Activated CD8-positive, alpha-beta memory T cell treated with anti-CD3 and anti-CD28 coated beads, Interleukin-2, amount 50 U/mL, for 24 hours (primary cell): ENCODE results near the gene CRTC1.

Experiments
- DNase-seq: peaks from one replicate; pipeline ENCODE4 v3.0.0-alpha.2; 2020; ENCODE audit errors: extremely low read depth

CRTC1 gene

DNA sequence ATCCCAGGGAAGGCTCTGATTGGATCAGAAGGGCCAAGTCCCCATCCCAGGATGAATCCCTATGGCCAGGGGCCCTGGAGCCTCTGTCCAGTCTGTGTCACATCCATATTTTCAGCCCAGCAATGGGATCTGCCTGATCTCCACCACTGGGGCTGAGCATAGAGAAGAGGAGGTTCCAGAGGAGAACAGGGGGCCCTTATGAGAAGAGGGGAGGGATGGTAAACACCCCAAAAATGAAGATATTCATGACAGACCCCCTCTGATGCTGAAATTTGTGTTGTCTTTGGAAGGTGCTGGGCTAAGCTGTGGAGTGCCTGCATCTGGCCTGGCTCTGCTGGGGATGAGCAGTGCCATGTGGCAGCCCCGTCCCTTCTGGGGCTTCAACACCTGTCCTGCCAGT is 32.2 kb upstream of the CRTC1 start:
- no peak for DNase-seq

DNA sequence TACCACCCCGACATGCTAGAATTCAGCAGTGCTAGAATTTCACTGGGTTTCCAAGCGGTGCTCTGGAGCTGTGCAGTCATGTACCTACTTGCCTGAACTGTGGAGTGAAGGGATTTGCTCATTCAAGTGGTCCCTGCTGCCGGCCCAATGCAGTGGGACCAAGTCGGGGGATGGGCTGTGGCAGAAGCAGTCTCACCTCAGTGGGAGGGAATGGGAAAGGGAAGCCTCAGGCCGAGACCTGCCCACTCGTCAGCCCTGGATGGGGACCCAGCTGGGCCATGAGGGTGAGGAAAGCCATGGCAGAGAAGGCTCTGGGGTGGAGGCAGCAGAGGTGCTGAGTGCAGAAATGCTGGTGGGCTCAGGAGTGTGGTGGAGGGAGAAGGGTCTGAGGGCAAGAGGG is 31.7 kb upstream of the CRTC1 start:
- no peak for DNase-seq

DNA sequence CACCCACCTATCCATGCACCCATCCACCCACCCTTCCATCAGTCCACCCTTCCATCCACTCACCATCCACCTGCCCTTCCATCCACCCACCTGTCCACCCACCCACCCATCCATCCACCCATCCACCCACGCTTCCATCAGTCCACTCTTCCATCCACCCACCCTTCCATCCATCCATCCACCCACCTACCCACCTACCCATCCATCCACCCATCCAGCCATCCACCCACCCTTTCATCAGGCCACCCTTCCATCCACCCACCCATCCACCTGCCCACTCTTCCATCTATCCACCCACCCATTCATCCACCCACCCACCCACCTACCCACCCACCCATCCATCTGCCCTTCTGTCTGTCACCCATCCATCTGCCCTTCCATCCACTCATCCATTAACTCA is 29.6 kb upstream of the CRTC1 start:
- DNase-seq, result no peak

DNA sequence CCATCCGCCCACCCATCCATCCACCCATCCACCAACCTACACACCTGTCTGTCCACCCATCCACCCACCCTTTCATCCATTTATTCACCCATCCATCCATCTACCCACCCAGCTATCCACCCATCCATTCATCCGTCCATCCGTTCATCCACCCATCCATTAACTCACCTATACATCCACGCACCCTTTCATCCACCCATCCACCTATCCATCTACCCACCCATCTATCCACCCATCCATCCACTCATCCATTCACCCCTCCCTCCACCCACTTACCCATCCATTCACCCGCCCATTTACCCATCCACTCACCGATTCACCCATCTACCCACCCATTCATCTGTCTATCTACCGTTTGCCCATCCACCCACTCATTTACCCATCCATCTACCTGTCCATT is 29.0 kb upstream of the CRTC1 start:
- no peak for DNase-seq

DNA sequence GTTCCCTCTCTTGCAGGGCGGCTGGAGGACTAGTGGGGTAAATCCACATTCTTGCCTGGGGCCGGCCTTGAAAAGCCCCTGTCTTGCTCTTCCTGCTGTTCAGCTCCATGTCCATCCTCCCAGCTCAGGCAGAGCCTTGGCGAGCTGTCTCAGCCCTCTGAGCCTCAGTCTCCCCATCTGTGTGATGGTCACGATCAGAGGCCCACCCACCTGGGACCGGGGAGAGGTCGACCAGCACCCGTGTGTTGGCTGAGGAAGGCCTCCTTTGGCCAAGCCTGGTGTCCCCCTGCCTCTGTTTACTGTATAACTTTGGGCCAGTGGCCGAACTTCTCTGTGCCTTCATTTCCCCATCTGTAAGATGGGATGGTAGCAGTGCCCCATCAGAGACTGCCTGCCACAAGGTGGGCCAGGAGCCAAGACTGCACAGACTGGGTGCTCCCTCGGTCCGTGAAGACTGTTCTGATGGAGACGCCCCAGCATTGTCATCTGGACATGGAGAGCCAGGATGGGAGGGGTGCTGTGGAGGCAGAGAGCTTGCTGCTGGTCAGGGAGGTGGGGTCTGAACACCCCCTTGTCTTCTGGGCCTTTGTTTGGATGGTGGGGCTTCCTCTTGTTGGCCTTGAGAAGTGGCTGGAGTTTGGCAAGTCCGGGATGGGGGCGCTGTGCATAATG is 28.2 kb upstream of the CRTC1 start:
- no peak for DNase-seq

DNA sequence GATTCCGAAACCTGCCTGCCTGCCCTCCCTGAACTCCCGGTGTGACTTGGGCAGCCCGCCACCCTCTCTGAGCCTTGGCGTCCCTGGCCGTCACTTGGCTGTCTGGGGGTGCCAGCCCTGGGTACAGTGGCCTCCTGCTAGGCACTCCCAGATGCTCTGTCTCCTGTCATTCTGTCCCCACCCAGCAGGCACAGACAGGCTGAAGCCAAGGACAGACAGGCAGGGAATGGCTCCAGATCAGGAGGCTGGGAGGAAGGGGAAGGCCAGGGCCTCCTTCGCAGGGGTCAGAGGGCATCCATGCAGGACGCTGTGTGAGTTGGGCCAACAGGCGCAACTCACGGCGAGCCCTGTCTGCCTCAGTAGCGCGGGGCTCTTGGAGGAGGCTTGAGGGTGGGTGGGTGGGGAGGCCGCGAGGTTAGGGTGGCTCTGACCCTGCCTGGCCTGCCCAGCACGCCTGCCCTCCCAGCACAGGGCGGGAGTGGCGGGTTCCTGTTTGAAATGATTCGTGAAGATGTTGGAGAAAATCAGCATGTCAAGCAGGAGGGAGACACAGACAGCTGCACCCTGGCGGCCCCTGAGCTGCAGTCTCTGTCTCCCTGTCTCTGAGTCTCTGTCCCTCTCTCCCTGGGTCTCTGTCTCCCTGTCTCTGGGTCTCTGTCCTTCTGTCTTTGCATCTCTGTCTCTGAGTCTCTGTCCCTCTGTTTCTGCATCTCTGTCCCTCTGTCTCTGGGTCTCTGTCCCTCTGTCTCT is 27.0 kb upstream of the CRTC1 start:
- no peak for DNase-seq

DNA sequence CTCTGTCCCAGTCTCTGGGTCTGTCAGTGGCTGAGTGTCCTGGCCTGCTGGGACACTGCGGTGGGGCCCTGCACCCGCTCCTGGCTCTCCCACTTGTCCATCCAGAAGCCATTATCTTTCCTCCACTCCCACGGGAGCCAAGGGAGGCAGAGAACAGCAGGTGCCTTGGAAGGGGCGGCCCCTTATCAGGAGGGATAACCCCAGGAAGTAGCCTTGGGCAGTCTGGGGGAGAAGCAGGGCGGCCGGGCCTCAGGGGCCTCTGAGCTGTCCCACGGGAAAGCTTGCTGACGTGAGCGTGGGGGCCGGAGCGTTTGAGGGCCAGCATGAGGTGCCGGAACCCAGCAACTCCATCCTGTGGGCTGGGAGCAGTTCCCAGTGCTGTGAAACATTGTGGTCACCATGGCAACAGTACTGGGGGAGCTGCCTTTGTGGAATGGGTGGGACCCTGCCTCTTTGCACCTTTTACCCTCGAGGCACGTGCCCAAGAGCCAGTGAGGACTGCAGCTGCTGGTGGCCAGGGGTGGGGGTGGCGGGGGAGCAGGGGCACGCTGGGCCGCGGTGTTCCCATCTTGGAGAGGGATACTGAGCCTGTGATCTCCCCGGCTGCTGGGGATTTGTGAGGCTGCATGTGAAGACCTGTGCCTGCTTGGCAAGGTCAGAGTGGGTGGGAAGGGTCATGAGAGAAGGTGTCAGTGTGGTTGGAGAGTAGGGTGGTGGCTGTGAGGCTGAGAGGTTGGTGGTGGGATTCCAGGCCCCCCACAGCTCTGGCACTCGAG is 25.7 kb upstream of the CRTC1 start:
- DNase-seq, result no peak

DNA sequence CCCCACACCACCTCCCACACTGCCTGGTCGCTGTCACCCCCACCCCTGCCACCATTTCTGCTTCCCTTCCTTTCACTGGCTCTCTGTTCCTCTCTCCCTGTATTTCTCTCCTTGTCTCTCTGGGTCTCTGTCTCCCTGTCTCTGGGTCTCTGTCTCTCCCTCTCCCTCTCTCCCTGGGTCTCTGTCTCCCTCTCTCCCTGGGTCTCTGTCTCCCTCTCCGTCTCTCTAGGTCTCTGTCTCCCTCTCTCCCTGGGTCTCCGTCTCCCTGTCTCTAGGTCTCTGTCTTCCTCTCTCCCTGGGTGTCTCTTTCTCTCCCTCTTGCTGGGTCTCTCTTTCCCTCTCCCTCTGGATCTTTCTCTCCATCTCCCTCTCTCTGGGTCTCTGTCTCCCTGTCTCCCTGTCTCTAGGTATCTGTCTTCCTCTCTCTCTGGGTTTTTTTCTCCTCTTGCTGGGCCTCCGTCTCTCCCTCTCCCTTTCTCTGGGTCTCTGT is 25.1 kb upstream of the CRTC1 start:
- no peak for DNase-seq

DNA sequence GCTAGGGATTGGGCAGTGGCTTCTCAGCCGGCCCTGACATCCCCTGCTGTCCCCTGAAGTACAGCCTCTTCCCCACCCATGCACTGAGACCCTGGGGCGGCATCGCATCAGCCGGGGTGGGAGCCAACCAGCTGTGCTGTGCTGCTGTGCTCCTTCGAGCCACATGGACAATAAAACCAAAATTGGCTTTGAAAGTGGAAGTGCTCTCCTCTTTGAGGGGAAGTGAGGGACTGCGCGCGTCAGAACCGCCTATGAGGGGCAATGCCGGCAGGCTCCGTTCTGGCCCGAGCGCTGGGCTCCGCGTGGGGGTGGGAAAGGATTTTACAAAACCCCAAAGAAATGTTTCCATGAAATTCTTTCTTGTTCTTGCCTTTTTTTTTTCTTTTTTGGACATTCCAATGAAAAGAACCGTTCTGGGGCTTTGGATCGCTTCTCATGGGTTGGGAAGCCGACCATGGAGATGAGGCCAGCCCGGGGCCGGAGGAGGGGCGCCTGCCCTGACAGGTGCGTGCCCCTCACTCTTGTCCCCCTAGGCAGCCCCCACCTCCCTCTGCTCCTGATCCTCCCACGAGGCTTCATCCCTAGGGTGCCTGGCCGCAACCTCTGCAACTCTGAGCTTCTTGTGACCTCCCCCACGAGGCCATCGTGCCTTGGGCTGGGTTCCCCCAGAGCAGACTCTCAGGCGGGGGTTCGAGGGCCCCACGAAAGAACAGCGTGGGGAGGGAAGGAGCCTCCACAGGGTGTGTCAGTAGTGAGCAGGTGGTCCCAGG is 24.0 kb upstream of the CRTC1 start:
- no peak for DNase-seq

DNA sequence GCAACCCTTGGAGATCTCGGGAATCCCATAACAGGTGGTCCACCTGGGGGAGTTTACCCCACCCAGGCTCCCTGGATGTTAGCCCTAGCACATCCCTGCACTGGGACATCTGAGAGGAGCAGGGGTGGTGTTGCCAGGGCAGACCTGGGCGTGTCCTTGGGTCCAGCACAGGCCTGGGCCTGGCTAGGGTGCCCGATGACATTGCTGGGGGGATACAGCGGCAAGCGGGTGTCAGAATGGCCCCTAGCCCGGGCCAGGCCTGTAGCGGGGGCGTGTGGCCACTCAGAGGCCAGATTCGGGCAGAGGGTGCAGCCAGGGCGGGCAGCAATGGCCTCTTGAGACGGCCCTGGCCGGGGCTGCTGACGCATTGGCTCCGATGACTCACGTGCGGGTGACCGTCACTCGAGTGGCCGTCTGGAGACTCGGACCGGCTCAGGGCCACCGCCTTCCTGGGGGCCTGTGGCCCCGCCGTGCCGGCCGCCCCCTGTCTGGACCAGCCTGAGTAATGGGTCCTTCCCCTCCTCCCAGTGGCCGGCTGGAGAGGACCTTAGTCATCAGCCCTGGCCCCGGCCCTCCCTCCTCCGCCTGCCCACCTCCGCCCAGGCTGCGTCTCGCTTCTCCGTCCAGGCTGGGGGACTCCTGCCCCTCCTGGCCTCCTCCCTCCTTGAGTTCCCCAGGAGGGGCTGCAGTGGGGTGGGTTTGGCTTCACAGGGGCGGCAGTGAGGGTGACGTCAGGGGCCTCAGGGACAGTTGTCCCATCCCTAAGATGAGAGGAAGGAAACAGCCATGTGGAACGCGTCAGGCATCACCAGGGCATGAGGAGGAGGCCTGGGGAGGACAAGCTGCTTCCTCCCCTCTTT is 23.2 kb upstream of the CRTC1 start:
- DNase-seq, result no peak

DNA sequence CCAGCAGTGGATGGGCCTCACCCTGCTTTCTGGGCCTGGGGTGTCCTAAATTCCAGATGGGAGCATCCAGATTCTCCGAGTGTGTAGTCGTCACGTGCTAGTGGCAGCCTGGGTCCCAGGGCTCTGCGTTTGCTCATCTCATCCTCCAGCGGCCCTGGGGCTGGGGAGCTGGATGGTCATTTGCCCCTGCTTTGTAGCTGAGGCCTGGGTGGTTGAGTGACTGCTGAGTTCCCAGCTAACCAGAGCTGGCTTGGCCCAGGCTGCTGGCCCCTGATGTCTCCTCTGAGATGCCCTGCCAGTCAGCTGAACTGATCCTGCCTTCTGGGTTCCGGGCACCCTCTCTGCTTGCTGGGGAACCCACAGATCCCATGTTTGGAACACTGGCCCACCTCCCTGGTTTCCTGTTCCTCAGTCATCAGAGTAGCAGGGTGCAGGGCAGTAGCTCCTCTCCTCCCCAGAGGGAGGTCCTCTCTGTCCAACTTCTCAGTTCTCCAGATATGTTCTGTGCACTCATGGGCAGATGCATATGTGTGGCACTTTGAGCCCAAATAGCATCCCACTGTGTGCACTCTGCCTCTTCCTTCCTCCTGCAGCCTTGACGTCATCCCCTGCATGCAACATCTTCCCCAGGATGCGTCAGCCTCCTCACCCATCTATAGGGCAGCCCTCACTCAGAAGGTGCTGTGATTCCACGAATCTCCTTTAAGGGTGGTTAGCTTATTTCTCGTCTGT is 22.4 kb upstream of the CRTC1 start:
- DNase-seq, result no peak

DNA sequence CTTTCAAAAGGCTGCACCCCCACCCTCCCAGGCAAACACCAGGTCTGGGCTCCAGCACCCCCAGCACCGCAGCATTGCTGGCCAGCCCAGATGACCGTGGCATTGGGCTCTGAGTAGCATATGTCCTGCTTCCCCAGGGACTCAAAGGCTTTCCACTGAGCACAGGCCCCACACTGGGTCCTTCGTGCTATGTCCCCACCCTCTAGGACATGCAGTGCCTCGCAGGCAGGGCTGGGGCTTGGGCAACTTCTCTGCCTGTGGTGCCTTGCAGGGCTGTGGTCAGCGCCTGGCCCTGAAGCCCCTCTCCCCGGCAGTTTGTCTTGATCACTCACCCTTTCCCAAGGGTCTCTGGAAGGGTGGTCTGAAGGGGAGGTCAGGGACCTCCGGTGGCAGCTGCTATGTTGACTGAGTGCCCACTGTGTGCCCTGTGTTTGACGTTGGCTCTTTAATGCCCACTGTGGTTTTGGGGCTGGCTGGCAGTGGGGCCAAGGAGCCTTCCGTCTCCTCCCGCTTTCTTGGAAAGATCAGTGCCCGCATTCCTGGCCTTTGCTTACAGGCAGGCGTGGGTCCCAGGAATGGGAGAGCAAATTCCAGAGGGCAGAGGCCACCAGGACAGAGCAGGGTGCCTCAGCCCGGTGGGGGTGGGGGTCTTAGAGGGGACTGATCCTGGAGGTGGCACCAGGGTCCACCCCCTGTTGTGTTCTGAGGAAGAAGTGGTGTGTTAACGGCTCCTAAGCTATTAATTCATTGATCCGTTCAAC is 20.3 kb upstream of the CRTC1 start:
- no peak for DNase-seq

DNA sequence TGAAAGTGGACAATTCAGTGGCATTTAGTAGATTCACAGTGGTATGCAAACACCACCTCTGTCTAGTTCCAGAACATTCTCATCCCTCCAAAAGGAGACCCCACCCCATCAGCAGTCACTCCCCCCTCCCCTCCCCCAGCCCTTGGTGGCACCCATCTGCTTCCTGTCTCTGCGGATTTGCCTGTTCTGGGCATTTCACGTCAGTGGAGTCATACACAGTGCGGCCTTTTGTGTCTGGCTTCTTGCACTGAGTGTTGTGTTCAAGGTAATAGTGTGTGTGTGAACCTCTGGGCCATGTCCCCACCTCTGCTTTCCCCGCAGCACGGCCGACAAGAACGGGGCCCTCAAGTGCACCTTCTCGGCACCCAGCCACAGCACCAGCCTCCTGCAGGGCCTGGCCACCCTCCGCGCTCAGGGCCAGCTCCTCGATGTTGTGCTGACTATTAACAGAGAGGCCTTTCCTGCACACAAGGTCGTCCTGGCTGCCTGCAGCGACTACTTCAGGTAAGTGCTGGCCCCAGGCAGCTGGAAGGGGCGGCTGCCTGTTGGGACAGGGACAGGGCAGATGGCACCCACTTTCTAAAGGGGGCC is 19.4 kb upstream of the CRTC1 start:
- no peak for DNase-seq

DNA sequence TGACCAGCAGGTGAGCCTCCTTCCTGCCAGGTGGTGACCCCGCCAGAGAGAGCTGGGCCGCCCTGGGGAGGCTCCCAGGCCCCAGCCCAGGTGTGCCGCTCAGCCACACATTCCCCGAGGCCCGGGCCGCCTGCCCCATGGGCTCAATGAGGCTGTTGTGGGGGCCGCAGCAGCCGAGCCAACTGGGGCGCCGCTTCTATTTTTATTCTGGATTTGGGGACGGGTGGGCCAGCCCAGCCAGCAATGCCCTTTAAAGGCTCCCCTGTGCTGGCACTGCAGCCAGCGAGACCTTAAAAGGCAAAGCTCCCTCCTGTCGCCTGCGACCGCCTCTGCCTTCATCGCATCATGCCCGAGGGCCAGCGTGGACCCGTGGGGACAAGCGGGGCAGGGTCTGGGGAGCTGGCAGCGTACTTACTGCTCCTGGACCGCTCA is 17.7 kb upstream of the CRTC1 start:
- DNase-seq, result no peak

DNA sequence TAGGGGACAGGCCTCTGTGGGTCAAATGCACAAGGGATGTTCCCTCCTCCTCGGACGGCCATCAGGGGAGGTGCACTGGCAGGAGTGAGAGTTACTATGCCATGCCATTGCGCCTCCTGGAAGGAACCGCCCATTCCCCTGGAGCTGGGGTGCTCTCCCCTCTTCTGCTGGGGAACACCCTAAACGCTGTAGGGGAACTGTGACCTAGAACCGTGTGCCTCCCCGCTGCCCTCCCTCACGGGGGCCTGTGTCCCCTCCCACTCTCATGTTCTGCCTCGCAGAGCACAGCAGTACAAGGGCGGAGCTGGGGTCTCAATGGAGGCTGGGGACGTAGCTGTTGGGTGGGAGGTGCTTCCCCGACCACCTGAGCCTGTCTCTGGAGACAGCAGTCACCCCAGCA is 17.2 kb upstream of the CRTC1 start:
- DNase-seq, result no peak

DNA sequence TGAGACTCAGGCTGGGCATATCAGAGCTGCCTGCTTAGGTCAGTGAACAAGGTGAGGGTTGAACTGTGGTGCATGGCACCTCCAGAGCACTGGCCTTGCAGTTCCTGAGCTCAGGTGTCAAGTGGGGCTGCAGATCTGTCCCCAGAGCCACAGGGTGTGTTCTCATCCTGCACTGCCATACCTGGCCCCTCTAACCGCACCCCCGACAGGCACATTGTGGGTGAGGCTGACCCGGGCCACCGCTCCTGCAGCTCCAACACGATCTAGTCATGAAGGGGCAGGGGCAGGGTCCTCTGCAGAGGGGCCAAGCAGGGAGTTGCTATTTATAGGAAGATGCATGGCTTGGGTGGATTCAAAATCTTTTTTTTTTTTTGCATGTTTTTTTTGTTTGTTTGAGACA is 16.7 kb upstream of the CRTC1 start:
- no peak for DNase-seq

DNA sequence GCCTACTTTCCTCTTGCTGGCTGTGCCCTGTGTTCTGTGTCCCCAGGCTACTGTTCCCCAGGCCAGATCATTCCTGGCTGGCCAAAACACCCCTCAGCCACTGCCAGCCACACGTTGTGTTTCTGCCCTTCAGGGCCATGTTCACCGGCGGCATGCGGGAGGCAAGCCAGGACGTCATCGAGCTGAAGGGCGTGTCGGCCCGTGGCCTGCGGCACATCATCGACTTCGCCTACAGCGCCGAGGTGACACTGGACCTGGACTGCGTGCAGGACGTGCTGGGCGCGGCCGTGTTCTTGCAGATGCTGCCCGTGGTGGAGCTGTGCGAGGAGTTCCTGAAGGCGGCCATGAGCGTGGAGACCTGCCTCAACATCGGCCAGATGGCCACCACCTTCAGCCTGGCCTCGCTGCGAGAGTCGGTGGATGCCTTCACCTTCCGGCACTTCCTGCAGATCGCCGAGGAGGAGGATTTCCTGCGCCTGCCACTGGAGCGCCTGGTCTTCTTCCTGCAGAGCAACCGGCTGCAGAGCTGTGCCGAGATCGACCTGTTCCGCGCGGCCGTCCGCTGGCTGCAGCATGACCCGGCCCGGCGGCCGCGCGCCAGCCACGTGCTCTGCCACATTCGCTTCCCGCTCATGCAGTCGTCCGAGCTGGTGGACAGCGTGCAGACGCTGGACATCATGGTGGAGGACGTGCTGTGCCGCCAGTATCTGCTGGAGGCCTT is 15.8 kb upstream of the CRTC1 start:
- DNase-seq, result no peak

DNA sequence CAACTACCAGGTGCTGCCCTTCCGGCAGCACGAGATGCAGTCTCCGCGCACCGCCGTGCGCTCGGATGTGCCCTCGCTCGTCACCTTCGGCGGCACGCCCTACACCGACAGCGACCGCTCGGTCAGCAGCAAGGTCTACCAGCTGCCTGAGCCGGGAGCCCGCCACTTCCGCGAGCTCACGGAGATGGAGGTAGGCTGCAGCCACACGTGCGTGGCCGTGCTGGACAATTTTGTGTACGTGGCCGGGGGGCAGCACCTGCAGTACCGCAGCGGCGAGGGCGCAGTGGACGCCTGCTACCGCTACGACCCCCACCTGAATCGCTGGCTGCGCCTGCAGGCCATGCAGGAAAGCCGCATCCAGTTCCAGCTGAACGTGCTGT is 15.2 kb upstream of the CRTC1 start:
- DNase-seq, result no peak
